Left ventricle myocardium inferior (tissue), 1 donor: ENCODE measurements around the gene XKR3. TPM values are rescaled to one million over a fixed set of nuclear protein-coding genes. Genes with fewer than 3 reads are reported as not detected.

ENCODE experiments used
- DNase-seq: peaks from one replicate; pipeline ENCODE4 v3.0.0-alpha.2; 2020
- H3K27ac ChIP-seq: fragments of 200-600 bp; replicated peaks from 2 replicates; pipeline ENCODE4 v1.8.0; 2021
- H3K27me3 ChIP-seq: fragments of 200-600 bp; 2 replicates; pipeline ENCODE4 v1.8.0; 2021; ENCODE audit warnings: low read depth
- H3K36me3 ChIP-seq: fragments of 200-600 bp; 2 replicates; pipeline ENCODE4 v1.8.0; 2021
- H3K4me1 ChIP-seq: fragments of 200-600 bp; 2 replicates; pipeline ENCODE4 v1.8.0; 2021
- H3K4me3 ChIP-seq: fragments of 200-600 bp; 2 replicates; pipeline ENCODE4 v1.8.0; 2021; ENCODE audit warnings: mild to moderate bottlenecking, moderate library complexity
- H3K9me3 ChIP-seq: fragments of 200-600 bp; replicated peaks from 2 replicates; pipeline ENCODE4 v1.8.0; 2021
- intact Hi-C: fragments of 100-400 bp; cut with micrococcal nuclease; formaldehyde crosslinking; loops from one replicate; pipeline ENCODE4 v1.11.0; 2022
- total RNA-seq: library from RNA; stranded (reverse); fragmentation: NEBNext Ultra II Directional; extraction: Animal tissue kit (Norgen Biotek cat#: 25700); gene quantifications from one replicate; pipeline ENCODE4 v1.2.1, GENCODE V29; 2021
- TF ChIP-seq, protein P1 (sequence below): fragments of 200-600 bp; IDR thresholded peaks from 2 replicates; pipeline ENCODE4 v1.8.0; 2021; ENCODE audit warnings: antibody characterized with exemption, mild to moderate bottlenecking, borderline replicate concordance
- donor health status: DM: no; HTN: yes; CAD: no; lungs with severe emphysema.

The XKR3 gene
- total RNA-seq, 1 donor from 2014 or later, result not detected

DNA sequence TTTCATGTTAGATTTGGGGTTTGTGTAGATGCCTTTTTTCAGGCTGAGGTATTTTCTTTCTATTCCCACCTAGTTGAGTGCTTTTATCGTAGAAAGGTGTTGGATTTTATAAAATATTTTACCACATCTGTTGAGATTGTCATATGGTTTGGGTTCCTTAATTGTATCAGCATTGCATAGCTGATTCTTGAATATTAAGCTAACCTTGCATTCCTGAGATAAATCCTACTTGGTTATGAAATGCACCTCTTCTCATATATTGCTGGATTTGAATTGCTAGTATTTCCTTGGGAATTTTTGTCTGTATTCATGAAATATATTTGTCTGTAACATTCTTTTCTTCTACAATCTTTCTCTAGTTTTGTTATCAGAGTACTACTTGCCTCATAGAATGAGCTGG lies 10.1 kb downstream of the XKR3 start:
- DNase-seq, result no peak
- intact Hi-C loops, result no loop called here
- Histone ChIP-seq H3K27ac (no peak overlapping the region), H3K36me3 (no peaks in the 10 kb centered on the region), H3K27me3 (peaks cover 4% of the 10 kb centered on the region), H3K4me3 (no peak overlapping the region), H3K4me1 (no peaks in the 10 kb centered on the region), H3K9me3 (peaks cover 12% of the 10 kb centered on the region)
- TF ChIP-seq, protein P1, sequence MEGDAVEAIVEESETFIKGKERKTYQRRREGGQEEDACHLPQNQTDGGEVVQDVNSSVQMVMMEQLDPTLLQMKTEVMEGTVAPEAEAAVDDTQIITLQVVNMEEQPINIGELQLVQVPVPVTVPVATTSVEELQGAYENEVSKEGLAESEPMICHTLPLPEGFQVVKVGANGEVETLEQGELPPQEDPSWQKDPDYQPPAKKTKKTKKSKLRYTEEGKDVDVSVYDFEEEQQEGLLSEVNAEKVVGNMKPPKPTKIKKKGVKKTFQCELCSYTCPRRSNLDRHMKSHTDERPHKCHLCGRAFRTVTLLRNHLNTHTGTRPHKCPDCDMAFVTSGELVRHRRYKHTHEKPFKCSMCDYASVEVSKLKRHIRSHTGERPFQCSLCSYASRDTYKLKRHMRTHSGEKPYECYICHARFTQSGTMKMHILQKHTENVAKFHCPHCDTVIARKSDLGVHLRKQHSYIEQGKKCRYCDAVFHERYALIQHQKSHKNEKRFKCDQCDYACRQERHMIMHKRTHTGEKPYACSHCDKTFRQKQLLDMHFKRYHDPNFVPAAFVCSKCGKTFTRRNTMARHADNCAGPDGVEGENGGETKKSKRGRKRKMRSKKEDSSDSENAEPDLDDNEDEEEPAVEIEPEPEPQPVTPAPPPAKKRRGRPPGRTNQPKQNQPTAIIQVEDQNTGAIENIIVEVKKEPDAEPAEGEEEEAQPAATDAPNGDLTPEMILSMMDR, result no peak

DNA sequence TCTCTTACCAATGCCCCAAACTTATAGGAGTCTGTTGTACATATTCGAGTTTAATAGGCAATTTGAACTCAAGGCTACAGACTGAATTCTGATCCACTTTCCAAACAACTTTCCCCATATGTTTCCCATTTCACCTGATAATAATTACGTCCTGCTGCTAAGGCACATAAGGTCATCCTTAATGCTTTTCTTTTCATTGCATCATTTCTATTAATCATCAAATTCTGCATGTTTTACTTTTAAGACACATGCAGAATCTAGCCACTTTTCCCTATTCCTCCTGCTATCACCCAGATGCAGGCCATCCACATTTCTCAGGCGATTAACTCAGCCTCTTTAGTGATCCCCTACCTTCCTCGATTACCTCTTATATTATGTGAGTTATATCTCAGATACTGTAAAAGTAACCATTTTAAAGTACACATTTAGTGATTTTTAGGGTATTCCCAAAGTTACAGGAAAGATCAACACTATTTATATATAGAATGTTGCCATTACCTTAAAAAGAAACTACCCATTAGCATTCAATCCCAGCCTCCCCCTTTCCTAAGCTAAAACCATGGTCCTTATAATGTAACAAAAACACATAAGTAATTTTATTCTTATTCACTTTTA lies 14.9 kb downstream of the XKR3 start:
- Histone ChIP-seq H3K4me1 (no peaks in the 10 kb centered on the region), H3K4me3 (no peak overlapping the region), H3K36me3 (no peaks in the 10 kb centered on the region), H3K27me3 (no peaks in the 10 kb centered on the region), H3K27ac (no peak overlapping the region), H3K9me3 (peaks cover 7% of the 10 kb centered on the region)
- DNase-seq, result no peak
- intact Hi-C loops, result no loop called here
- TF ChIP-seq, protein P1, result no peak

- no peak for DNase-seq
- H3K27me3 ChIP-seq, result no peaks in the 10 kb centered on the region
- intact Hi-C loops, result no loop called here
- H3K36me3 ChIP-seq, result no peaks in the 10 kb centered on the region
- H3K27ac ChIP-seq, result no peak overlapping the region
- H3K4me1 ChIP-seq, result no peaks in the 10 kb centered on the region
- no peak overlapping the region for H3K4me3 ChIP-seq
- no peaks in the 10 kb centered on the region for H3K9me3 ChIP-seq
- TF ChIP-seq, protein P1, result no peak
These were observed 16.5 kb downstream of the XKR3 start for GRCh38 chr22:16808744-16809143.

GRCh38 chr22:16807109-16807508 lies 18.1 kb downstream of the XKR3 start:
- TF ChIP-seq, protein P1, result no peak
- Histone ChIP-seq H3K9me3 (no peaks in the 10 kb centered on the region), H3K4me1 (no peaks in the 10 kb centered on the region), H3K4me3 (no peak overlapping the region), H3K36me3 (no peaks in the 10 kb centered on the region), H3K27me3 (no peaks in the 10 kb centered on the region), H3K27ac (no peak overlapping the region)
- no peak for DNase-seq
- intact Hi-C loops, result no loop called here

- H3K36me3 ChIP-seq, result no peaks in the 10 kb centered on the region
- H3K27ac ChIP-seq, result no peak overlapping the region
- DNase-seq, result no peak
- H3K4me3 ChIP-seq, result no peak overlapping the region
- H3K4me1 ChIP-seq, result no peaks in the 10 kb centered on the region
- intact Hi-C loops, result no loop called here
- no peaks in the 10 kb centered on the region for H3K9me3 ChIP-seq
- H3K27me3 ChIP-seq, result no peaks in the 10 kb centered on the region
- TF ChIP-seq, protein P1, result no peak
These were observed 18.8 kb downstream of the XKR3 start for GRCh38 chr22:16806401-16806800.
